ENCODE measurements around the gene ATP1A4. TPM values are rescaled to one million over a fixed set of nuclear protein-coding genes. Genes with fewer than 3 reads are reported as not detected.

The ATP1A4 gene
- polyA plus RNA-seq, 2 donors: 0.06 TPM; not detected in 1

GRCh38 chr1:160167056-160167455 is 15.7 kb downstream of the ATP1A4 start:
- Histone ChIP-seq H3K9me3 (ENCODE audit: control insufficient read depth in 2 of 2, insufficient read depth in 1 of 2, low read depth in 1 of 2, low read length in 1 of 2) (no peaks in the 10 kb centered on the region), H3K36me3 (ENCODE audit: control insufficient read depth in 2 of 2, insufficient read depth in 2 of 2, low read length in 1 of 2) (no peaks in the 10 kb centered on the region), H3K27me3 (ENCODE audit: control insufficient read depth in 1 of 2, insufficient read depth in 2 of 2, low read length in 2 of 2) (no peaks in the 10 kb centered on the region), H3K4me1 (ENCODE audit: control insufficient read depth in 2 of 2, insufficient read depth in 2 of 2, low read length in 1 of 2) (no peaks in the 10 kb centered on the region), H3K27ac (ENCODE audit: low read depth in 2 of 2, low read length in 1 of 2) (no peak overlapping the region), H3K4me3 (ENCODE audit: low read depth in 1 of 2, low read length in 2 of 2) (no peak overlapping the region)
- 62 to 77% methylated on average over 4 of the region's 4 CpGs for WGBS, 2 donors

DNA sequence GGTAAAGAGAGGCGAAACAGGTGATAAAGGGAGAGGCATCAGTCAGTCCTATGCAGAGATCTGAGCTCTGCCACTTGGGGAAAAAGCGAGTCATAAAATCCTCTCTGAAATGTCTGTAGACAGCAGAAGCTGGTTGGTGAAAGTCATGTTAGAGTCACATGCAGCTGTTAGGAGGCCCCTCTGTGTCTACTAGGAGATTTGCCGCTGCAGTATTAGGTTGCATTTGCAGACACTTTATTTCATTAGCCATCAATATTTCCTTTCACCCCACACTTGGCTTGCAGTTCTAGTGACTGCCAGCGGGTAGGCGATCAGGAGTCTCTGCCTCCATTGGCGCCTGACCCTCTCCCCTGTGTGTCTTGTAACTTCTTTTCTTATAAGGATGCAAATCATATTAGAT is 16.2 kb downstream of the ATP1A4 start:
- no peaks in the 10 kb centered on the region for H3K9me3 ChIP-seq (ENCODE audit: control insufficient read depth in 2 of 2, insufficient read depth in 1 of 2, low read depth in 1 of 2, low read length in 1 of 2)
- no peaks in the 10 kb centered on the region for H3K4me1 ChIP-seq (ENCODE audit: control insufficient read depth in 2 of 2, insufficient read depth in 2 of 2, low read length in 1 of 2)
- H3K36me3 ChIP-seq (ENCODE audit: control insufficient read depth in 2 of 2, insufficient read depth in 2 of 2, low read length in 1 of 2): no peaks in the 10 kb centered on the region
- H3K27ac ChIP-seq (ENCODE audit: low read depth in 2 of 2, low read length in 1 of 2): no peak overlapping the region
- no peak overlapping the region for H3K4me3 ChIP-seq (ENCODE audit: low read depth in 1 of 2, low read length in 2 of 2)
- 90 to 94% methylated on average over 6 of the region's 6 CpGs for WGBS, 2 donors
- H3K27me3 ChIP-seq (ENCODE audit: control insufficient read depth in 1 of 2, insufficient read depth in 2 of 2, low read length in 2 of 2): no peaks in the 10 kb centered on the region

GRCh38 chr1:160168016-160168415 is 16.6 kb downstream of the ATP1A4 start:
- no peak overlapping the region for H3K4me3 ChIP-seq (ENCODE audit: low read depth in 1 of 2, low read length in 2 of 2)
- no peaks in the 10 kb centered on the region for H3K4me1 ChIP-seq (ENCODE audit: control insufficient read depth in 2 of 2, insufficient read depth in 2 of 2, low read length in 1 of 2)
- 76 to 81% methylated on average over 5 of the region's 5 CpGs for WGBS, 2 donors
- H3K27ac ChIP-seq (ENCODE audit: low read depth in 2 of 2, low read length in 1 of 2): no peak overlapping the region
- H3K27me3 ChIP-seq (ENCODE audit: control insufficient read depth in 1 of 2, insufficient read depth in 2 of 2, low read length in 2 of 2): no peaks in the 10 kb centered on the region
- no peaks in the 10 kb centered on the region for H3K36me3 ChIP-seq (ENCODE audit: control insufficient read depth in 2 of 2, insufficient read depth in 2 of 2, low read length in 1 of 2)
- H3K9me3 ChIP-seq (ENCODE audit: control insufficient read depth in 2 of 2, insufficient read depth in 1 of 2, low read depth in 1 of 2, low read length in 1 of 2): no peaks in the 10 kb centered on the region

DNA sequence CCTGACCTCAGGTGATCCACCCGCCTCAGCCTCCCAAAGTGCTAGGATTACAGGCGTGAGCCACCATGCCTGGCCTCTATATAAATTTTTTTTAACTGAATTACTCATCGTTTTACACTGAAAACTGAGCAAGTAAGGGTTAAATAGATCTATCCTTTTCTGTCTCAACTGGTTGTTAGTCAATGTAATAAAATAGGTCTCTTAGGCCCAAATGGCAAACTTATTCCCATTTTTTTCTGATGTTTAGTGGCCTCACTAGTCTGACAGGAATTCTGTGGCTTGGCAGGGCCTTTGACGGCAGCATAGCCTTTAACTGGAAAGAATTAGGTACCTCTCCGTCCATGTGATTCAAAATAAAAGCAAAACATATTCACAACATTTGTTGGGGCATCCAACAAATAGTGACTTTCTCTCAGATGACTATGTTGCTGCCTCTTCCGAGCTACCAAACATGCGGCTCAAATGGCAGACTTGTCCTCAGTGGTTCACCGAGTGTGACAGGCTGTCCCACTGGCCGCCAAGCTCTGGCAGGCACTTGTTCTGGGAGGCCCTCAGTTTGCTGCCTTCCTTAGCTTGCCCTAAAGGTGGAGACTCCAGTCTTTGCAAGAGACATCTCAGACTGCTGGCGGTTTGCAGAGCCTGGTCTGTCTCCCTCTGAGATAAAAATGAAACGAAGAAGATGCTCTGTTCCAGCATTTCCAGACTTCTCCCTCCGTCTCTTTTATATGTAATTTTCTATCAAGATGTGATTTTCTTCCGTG is 17.4 kb downstream of the ATP1A4 start:
- Histone ChIP-seq H3K4me3 (ENCODE audit: low read depth in 1 of 2, low read length in 2 of 2) (no peak overlapping the region), H3K27ac (ENCODE audit: low read depth in 2 of 2, low read length in 1 of 2) (no peak overlapping the region), H3K9me3 (ENCODE audit: control insufficient read depth in 2 of 2, insufficient read depth in 1 of 2, low read depth in 1 of 2, low read length in 1 of 2) (no peaks in the 10 kb centered on the region), H3K4me1 (ENCODE audit: control insufficient read depth in 2 of 2, insufficient read depth in 2 of 2, low read length in 1 of 2) (no peaks in the 10 kb centered on the region), H3K27me3 (ENCODE audit: control insufficient read depth in 1 of 2, insufficient read depth in 2 of 2, low read length in 2 of 2) (no peaks in the 10 kb centered on the region), H3K36me3 (ENCODE audit: control insufficient read depth in 2 of 2, insufficient read depth in 2 of 2, low read length in 1 of 2) (no peaks in the 10 kb centered on the region)
- 83 to 84% methylated on average over 13 of the region's 13 CpGs for WGBS, 2 donors

DNA sequence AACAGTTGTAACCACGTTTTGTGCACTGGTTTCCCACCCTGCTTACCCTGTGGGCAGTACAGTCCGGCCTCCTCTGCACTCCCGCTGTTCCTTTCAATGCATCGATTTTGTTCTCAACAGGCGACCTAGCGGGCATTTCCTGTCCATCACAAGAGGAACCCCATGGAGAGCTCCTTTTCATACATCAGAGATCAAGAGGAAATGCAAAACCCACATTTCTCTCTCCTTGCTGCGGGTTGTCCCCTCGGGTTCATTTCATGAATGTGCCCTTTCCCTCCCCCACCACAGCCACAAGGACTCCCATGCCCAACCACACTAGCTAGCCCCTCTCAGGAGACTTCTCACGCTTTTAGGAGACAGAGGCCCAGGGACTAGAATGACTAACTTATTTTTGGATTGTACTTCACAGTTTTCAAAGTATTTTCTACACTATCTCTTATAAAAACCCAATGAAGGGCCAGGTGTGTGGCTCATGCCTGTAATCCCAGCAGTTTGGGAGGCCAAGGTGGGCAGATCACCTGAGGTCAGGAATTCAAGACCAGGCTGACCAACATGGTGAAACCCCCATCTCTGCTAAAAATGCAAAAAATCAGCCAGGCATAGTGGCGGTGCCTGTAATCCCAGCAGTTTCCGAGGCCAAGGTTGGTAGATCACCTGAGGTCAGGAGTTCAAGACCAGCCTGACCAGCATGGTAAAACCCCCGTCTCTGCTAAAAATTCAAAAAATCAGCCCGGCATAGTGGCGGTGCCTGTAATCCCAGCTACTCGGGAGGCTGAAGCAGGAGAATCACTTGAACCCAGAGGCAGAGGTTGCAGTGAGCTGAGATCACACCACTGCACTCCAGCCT is 18.4 kb downstream of the ATP1A4 start:
- H3K4me1 ChIP-seq (ENCODE audit: control insufficient read depth in 2 of 2, insufficient read depth in 2 of 2, low read length in 1 of 2): no peaks in the 10 kb centered on the region
- no peak overlapping the region for H3K4me3 ChIP-seq (ENCODE audit: low read depth in 1 of 2, low read length in 2 of 2)
- H3K27me3 ChIP-seq (ENCODE audit: control insufficient read depth in 1 of 2, insufficient read depth in 2 of 2, low read length in 2 of 2): no peaks in the 10 kb centered on the region
- H3K36me3 ChIP-seq (ENCODE audit: control insufficient read depth in 2 of 2, insufficient read depth in 2 of 2, low read length in 1 of 2): no peaks in the 10 kb centered on the region
- H3K9me3 ChIP-seq (ENCODE audit: control insufficient read depth in 2 of 2, insufficient read depth in 1 of 2, low read depth in 1 of 2, low read length in 1 of 2): no peaks in the 10 kb centered on the region
- H3K27ac ChIP-seq (ENCODE audit: low read depth in 2 of 2, low read length in 1 of 2): no peak overlapping the region
- 60% methylated on average over 15 of the region's 15 CpGs for WGBS, 2 donors

DNA sequence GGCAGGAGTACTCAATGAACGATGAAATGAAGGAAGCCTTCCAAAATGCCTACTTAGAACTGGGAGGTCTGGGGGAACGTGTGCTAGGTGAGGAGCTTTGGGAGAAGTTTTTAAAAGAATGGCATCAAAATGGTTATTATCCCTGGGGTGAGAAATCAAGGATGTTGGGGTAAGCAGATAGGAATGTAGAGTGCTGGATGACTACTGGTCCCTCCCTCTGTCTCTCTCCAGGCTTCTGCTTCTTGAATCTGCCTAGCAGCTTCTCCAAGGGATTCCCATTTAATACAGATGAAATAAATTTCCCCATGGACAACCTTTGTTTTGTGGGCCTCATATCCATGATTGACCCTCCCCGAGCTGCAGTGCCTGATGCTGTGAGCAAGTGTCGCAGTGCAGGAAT is 20.0 kb downstream of the ATP1A4 start:
- H3K4me1 ChIP-seq (ENCODE audit: control insufficient read depth in 2 of 2, insufficient read depth in 2 of 2, low read length in 1 of 2): no peaks in the 10 kb centered on the region
- H3K4me3 ChIP-seq (ENCODE audit: low read depth in 1 of 2, low read length in 2 of 2): no peak overlapping the region
- no peaks in the 10 kb centered on the region for H3K9me3 ChIP-seq (ENCODE audit: control insufficient read depth in 2 of 2, insufficient read depth in 1 of 2, low read depth in 1 of 2, low read length in 1 of 2)
- H3K27ac ChIP-seq (ENCODE audit: low read depth in 2 of 2, low read length in 1 of 2): no peak overlapping the region
- 87 to 91% methylated on average over 4 of the region's 4 CpGs for WGBS, 2 donors
- no peaks in the 10 kb centered on the region for H3K27me3 ChIP-seq (ENCODE audit: control insufficient read depth in 1 of 2, insufficient read depth in 2 of 2, low read length in 2 of 2)
- H3K36me3 ChIP-seq (ENCODE audit: control insufficient read depth in 2 of 2, insufficient read depth in 2 of 2, low read length in 1 of 2): no peaks in the 10 kb centered on the region

DNA sequence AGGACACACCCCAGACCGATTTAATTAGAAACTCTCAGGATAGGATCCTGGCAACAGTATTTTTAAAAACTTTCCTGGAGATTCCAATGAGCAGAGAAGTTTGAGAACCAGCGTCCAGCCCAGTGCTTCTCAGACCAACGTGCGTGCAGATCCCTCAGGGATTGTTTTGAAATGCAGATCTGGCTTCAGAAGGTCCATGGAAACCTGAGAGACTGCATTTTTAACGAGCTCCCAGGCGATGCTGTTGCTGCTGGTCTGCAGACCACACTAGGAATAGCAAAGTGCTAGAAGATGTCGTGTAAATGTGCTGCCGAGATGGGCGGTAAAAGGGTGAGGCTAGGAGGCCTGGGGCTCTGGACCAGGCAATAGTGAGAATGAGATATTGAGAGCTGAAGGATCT is 20.6 kb downstream of the ATP1A4 start:
- no peak overlapping the region for H3K27ac ChIP-seq (ENCODE audit: low read depth in 2 of 2, low read length in 1 of 2)
- no peak overlapping the region for H3K4me3 ChIP-seq (ENCODE audit: low read depth in 1 of 2, low read length in 2 of 2)
- H3K36me3 ChIP-seq (ENCODE audit: control insufficient read depth in 2 of 2, insufficient read depth in 2 of 2, low read length in 1 of 2): no peaks in the 10 kb centered on the region
- no peaks in the 10 kb centered on the region for H3K27me3 ChIP-seq (ENCODE audit: control insufficient read depth in 1 of 2, insufficient read depth in 2 of 2, low read length in 2 of 2)
- H3K4me1 ChIP-seq (ENCODE audit: control insufficient read depth in 2 of 2, insufficient read depth in 2 of 2, low read length in 1 of 2): no peaks in the 10 kb centered on the region
- 69 to 70% methylated on average over 9 of the region's 9 CpGs for WGBS, 2 donors
- H3K9me3 ChIP-seq (ENCODE audit: control insufficient read depth in 2 of 2, insufficient read depth in 1 of 2, low read depth in 1 of 2, low read length in 1 of 2): no peaks in the 10 kb centered on the region

DNA sequence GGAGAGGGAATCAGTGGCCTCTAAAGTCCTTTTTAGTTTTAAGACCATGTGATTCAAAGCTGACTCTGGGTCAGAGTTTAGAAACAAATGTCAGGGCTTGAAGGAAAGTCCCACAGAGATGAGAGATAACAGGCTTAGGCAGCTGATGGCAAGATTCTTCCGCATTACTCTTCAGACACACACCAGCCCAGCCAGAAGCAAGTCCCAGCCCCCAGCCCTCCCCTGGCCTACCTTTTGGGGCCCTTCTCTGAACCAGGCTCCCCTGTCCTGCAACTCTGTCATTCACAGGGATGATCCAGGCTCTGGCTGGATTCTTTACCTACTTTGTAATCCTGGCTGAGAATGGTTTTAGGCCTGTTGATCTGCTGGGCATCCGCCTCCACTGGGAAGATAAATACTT is 25.8 kb downstream of the ATP1A4 start:
- no peaks in the 10 kb centered on the region for H3K9me3 ChIP-seq (ENCODE audit: control insufficient read depth in 2 of 2, insufficient read depth in 1 of 2, low read depth in 1 of 2, low read length in 1 of 2)

GRCh38 chr1:160177667-160178066 is 26.3 kb downstream of the ATP1A4 start:
- H3K27me3 ChIP-seq (ENCODE audit: control insufficient read depth in 1 of 2, insufficient read depth in 2 of 2, low read length in 2 of 2): no peaks in the 10 kb centered on the region
- no peaks in the 10 kb centered on the region for H3K36me3 ChIP-seq (ENCODE audit: control insufficient read depth in 2 of 2, insufficient read depth in 2 of 2, low read length in 1 of 2)
- no peak overlapping the region for H3K4me3 ChIP-seq (ENCODE audit: low read depth in 1 of 2, low read length in 2 of 2)
- no peak overlapping the region for H3K27ac ChIP-seq (ENCODE audit: low read depth in 2 of 2, low read length in 1 of 2)
- no peaks in the 10 kb centered on the region for H3K4me1 ChIP-seq (ENCODE audit: control insufficient read depth in 2 of 2, insufficient read depth in 2 of 2, low read length in 1 of 2)
- no peaks in the 10 kb centered on the region for H3K9me3 ChIP-seq (ENCODE audit: control insufficient read depth in 2 of 2, insufficient read depth in 1 of 2, low read depth in 1 of 2, low read length in 1 of 2)
- WGBS, 2 donors: 81 to 84% methylated on average over 1 of the region's 1 CpG

More for the DNA sequence above, 25.8 kb downstream of the ATP1A4 start:
- no peak overlapping the region for H3K27ac ChIP-seq (ENCODE audit: low read depth in 2 of 2, low read length in 1 of 2)
- H3K27me3 ChIP-seq (ENCODE audit: control insufficient read depth in 1 of 2, insufficient read depth in 2 of 2, low read length in 2 of 2): no peaks in the 10 kb centered on the region
- no peak overlapping the region for H3K4me3 ChIP-seq (ENCODE audit: low read depth in 1 of 2, low read length in 2 of 2)
- H3K36me3 ChIP-seq (ENCODE audit: control insufficient read depth in 2 of 2, insufficient read depth in 2 of 2, low read length in 1 of 2): no peaks in the 10 kb centered on the region
- 93 to 95% methylated on average over 2 of the region's 2 CpGs for WGBS, 2 donors
- H3K4me1 ChIP-seq (ENCODE audit: control insufficient read depth in 2 of 2, insufficient read depth in 2 of 2, low read length in 1 of 2): no peaks in the 10 kb centered on the region

All from esophagus (tissue), 2 donors.